HFF-Myc (cell line): ENCODE data around the gene CCDC194.
A peak's percentile ranks its signal among the peaks of the same experiment; 100 is the strongest.

Experiments
- DNase-seq: peaks from one replicate; pipeline ENCODE4 v3.0.0-alpha.2; 2011; ENCODE audit warnings: low read depth; ENCODE audit errors: extremely low read depth
- H3K4me3 ChIP-seq: replicated peaks from 2 replicates; pipeline ENCODE4 v1.5.1; 2011; ENCODE audit warnings: low read depth, mild to moderate bottlenecking, control low read depth, low read length
- TF ChIP-seq, protein P1 (sequence below): IDR thresholded peaks from 2 replicates; pipeline ENCODE4 v1.5.1; 2012; ENCODE audit warnings: mild to moderate bottlenecking, low read depth, low read length, control low read depth; ENCODE audit errors: missing control alignments

Gene CCDC194

GRCh38 chr19:17419154-17419620 is 25.2 kb upstream of the CCDC194 start:
- DNase-seq: no peak
- peak overlapping the region; percentile 79 for H3K4me3 ChIP-seq
- TF ChIP-seq, protein P1, sequence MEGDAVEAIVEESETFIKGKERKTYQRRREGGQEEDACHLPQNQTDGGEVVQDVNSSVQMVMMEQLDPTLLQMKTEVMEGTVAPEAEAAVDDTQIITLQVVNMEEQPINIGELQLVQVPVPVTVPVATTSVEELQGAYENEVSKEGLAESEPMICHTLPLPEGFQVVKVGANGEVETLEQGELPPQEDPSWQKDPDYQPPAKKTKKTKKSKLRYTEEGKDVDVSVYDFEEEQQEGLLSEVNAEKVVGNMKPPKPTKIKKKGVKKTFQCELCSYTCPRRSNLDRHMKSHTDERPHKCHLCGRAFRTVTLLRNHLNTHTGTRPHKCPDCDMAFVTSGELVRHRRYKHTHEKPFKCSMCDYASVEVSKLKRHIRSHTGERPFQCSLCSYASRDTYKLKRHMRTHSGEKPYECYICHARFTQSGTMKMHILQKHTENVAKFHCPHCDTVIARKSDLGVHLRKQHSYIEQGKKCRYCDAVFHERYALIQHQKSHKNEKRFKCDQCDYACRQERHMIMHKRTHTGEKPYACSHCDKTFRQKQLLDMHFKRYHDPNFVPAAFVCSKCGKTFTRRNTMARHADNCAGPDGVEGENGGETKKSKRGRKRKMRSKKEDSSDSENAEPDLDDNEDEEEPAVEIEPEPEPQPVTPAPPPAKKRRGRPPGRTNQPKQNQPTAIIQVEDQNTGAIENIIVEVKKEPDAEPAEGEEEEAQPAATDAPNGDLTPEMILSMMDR: no peak

GRCh38 chr19:17418710-17419109 is 24.7 kb upstream of the CCDC194 start:
- peak overlapping the region; percentile 79 for H3K4me3 ChIP-seq
- DNase-seq: no peak
- TF ChIP-seq, protein P1: no peak

DNA sequence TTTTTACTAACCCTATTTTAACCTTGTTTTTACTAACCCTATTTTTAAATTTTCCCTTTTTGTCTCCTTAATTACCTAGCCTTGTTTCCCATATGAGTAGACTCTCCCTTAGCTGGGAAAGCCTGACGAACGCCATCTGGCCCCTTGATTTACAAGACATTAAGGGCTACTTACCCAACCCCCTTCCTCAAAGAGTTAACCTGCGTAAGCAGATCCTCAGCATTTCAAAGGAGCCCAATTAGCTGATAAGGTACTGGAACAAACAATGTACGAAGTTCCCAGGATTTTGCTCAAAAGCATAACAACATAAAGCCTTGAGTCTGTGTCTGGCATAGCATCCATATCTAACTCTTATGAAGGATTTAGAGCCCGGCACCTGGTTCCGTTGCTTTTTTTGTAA is 21.1 kb upstream of the CCDC194 start:
- no peak for DNase-seq
- TF ChIP-seq, protein P1: no peak
- H3K4me3 ChIP-seq: no peak overlapping the region

- DNase-seq: no peak
- H3K4me3 ChIP-seq: no peak overlapping the region
- TF ChIP-seq, protein P1: no peak
Observed at GRCh38 chr19:17414097-17414496, 20.1 kb upstream of the CCDC194 start.

DNA sequence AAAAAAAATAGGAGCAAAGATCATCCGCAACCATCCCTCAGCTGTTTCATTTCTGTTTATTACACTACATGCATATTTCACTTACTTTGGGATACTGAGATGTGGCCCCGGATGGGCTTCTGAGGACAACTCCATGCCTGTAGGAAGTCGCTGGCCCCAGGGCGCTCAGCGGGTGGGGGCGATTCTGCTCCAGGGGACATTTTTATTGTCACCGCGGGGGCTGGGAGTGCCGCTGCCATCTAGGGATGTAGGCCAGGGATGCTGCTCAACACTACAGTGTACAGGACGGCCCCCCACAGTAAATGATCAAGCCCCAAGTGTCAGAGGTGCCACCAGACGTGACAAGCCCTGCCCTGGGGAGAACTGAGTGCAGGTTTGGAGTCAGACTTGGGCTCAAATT is 17.8 kb upstream of the CCDC194 start:
- TF ChIP-seq, protein P1: no peak
- DNase-seq: no peak
- no peak overlapping the region for H3K4me3 ChIP-seq

GRCh38 chr19:17409990-17410389 is 16.0 kb upstream of the CCDC194 start:
- DNase-seq: no peak
- TF ChIP-seq, protein P1: no peak
- H3K4me3 ChIP-seq: no peak overlapping the region

DNA sequence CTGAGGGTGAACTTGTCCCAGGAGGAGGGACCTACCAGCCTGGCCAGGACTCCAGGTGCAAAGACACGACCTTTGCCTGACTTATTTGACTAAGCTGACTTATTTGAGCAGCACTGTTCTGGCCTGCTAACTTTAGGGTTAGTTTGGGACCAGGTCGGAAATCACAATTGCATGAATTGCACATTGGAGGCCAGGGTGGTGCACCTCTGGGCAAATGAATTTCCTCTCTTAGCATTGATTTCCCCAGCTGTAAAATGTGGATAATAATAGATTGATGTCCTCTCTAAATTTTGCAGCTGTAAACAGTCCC is 12.8 kb upstream of the CCDC194 start:
- TF ChIP-seq, protein P1: no peak
- no peak for DNase-seq
- no peak overlapping the region for H3K4me3 ChIP-seq
